A549 (cell line): Measurements from ENCODE around the gene PCDH1. TPM values are rescaled to one million over a fixed set of nuclear protein-coding genes. Genes with fewer than 3 reads are reported as not detected.

Experiments
- ATAC-seq, 2 experiments: fragments of 200-7000 bp in 1 of 2; fragments of >200 bp in 1 of 2; cut with Nextera tagmentation in 1 of 2; cut with Tn5 transposase in 1 of 2; 3 replicates each; pipeline versions ENCODE4 v1.8.0 to v1.9.1; 2018 to 2020; ENCODE audit warnings: mild to moderate bottlenecking in 1 of 2, moderate library complexity in 1 of 2
- CTCF ChIA-PET: fragments of 300-600 bp; sonication (Branson Sonifier 250); formaldehyde crosslinking; extraction: SDS; loops from one replicate; lab custom pipeline; 2021; ENCODE audit warnings: antibody characterized with exemption, inconsistent platforms; lab: Yijun Ruan, JAX
- POLR2A ChIA-PET: fragments of 350-600 bp; formaldehyde crosslinking; extraction: SDS; loops from one replicate; lab custom pipeline; 2021; ENCODE audit warnings: antibody characterized with exemption, inconsistent platforms; lab: Yijun Ruan, JAX
- DNase-seq, 2 experiments: peaks; one replicate each; pipeline versions ENCODE4 v3.0.0 to v3.0.0-alpha.2; 2011 to 2016; ENCODE audit warnings: low read depth in 1 of 2, low spot score in 1 of 2
- FAIRE-seq: peaks from 2 replicates; lab custom pipeline; 2011; peaks lifted over from hg19 to GRCh38; lab: Jason Lieb, UNC
- H3K27ac ChIP-seq, 2 experiments: fragments of >200 bp; sonication (Bioruptor Twin); formaldehyde crosslinking; 3 replicates each; pipeline ENCODE4 v1.5.1; 2016 to 2017
- H3K4me1 ChIP-seq: fragments of >200 bp; sonication (Bioruptor Twin); formaldehyde crosslinking; 3 replicates; pipeline ENCODE4 v1.6.1; 2016
- H3K4me2 ChIP-seq: fragments of >200 bp; sonication (Bioruptor Twin); formaldehyde crosslinking; 3 replicates; pipeline ENCODE4 v1.6.1; 2016
- H3K4me3 ChIP-seq: fragments of >200 bp; sonication (Bioruptor Twin); formaldehyde crosslinking; 3 replicates; pipeline ENCODE4 v1.5.1; 2016
- H3K9me3 ChIP-seq: fragments of >200 bp; sonication (Bioruptor Twin); formaldehyde crosslinking; 3 replicates; pipeline ENCODE4 v1.6.1; 2016
- ATOH8 ChIP-seq: fragments of 250-450 bp; sonication (Bioruptor Pico); IDR thresholded peaks from 2 replicates; pipeline ENCODE4 v1.5.0; 2020; ENCODE audit warnings: low read depth, mild to moderate bottlenecking, moderate library complexity
- BHLHE40 ChIP-seq: IDR thresholded peaks from 2 replicates; pipeline ENCODE4 v1.6.1; 2012; ENCODE audit warnings: low read depth, low read length, inconsistent platforms
- CBX8 ChIP-seq: fragments of 200-600 bp; sonication (generic); IDR thresholded peaks from 2 replicates; pipeline ENCODE4 v1.6.1; 2016
- CEBPB ChIP-seq, 2 experiments: fragments of >200 bp in 1 of 2; sonication (Bioruptor Twin) in 1 of 2; formaldehyde crosslinking in 1 of 2; IDR thresholded peaks; 2 replicates each; pipeline ENCODE4 v1.6.1; 2012 to 2016
- CHD2 ChIP-seq: fragments of 150-350 bp; IDR thresholded peaks from 2 replicates; pipeline ENCODE4 v1.6.1; 2014; ENCODE audit warnings: low read length; ENCODE audit not compliant: partially characterized antibody
- CTCF ChIP-seq: fragments of >200 bp; sonication (Bioruptor Twin); formaldehyde crosslinking; IDR thresholded peaks from 3 replicates; pipeline ENCODE4 v1.5.1; 2016
- EHF ChIP-seq: fragments of 250-450 bp; sonication (Bioruptor Pico); IDR thresholded peaks from 2 replicates; pipeline ENCODE4 v1.5.0; 2020; ENCODE audit warnings: mild to moderate bottlenecking
- ELK1 ChIP-seq: fragments of 150-350 bp; IDR thresholded peaks from 2 replicates; pipeline ENCODE4 v1.6.1; 2014; ENCODE audit warnings: low read depth, mild to moderate bottlenecking, low read length
- HOXA7 ChIP-seq: fragments of 250-450 bp; sonication (Bioruptor Pico); IDR thresholded peaks from 2 replicates; pipeline ENCODE4 v1.5.0; 2020; ENCODE audit warnings: mild to moderate bottlenecking, moderate library complexity
- HOXB5 ChIP-seq: fragments of 250-450 bp; sonication (Bioruptor Pico); IDR thresholded peaks from 2 replicates; pipeline ENCODE4 v1.5.0; 2020; ENCODE audit warnings: mild to moderate bottlenecking, moderate library complexity
- MAFK ChIP-seq: fragments of 450-650 bp; IDR thresholded peaks from 2 replicates; pipeline ENCODE4 v1.6.1; 2014; ENCODE audit not compliant: partially characterized antibody
- MAX ChIP-seq: IDR thresholded peaks from 2 replicates; pipeline ENCODE4 v1.6.1; 2012
- MYC ChIP-seq: IDR thresholded peaks from 2 replicates; pipeline ENCODE4 v1.6.1; 2012; ENCODE audit warnings: mild to moderate bottlenecking, inconsistent platforms, low read length, improper control_type of control experiment, borderline replicate concordance
- NR3C1 ChIP-seq: fragments of >200 bp; sonication (Bioruptor Twin); formaldehyde crosslinking; IDR thresholded peaks from 3 replicates; pipeline ENCODE4 v1.6.1; 2017
- RAD21 ChIP-seq, 2 experiments: fragments of >200 bp in 1 of 2; sonication (Bioruptor Twin) in 1 of 2; formaldehyde crosslinking in 1 of 2; IDR thresholded peaks in 1 of 2; conservative IDR thresholded peaks in 1 of 2; 2 replicates in 1 of 2; 3 replicates in 1 of 2; pipeline ENCODE4 v1.6.1; 2012 to 2018; ENCODE audit warnings: inconsistent platforms in 1 of 2
- RARB ChIP-seq: fragments of 250-450 bp; sonication (Bioruptor Pico); IDR thresholded peaks from 2 replicates; pipeline ENCODE4 v1.8.0; 2021; ENCODE audit warnings: mild to moderate bottlenecking, moderate library complexity
- RFX5 ChIP-seq: fragments of 450-650 bp; IDR thresholded peaks from 2 replicates; pipeline ENCODE4 v1.7.1; 2014; ENCODE audit warnings: antibody characterized with exemption, mild to moderate bottlenecking, moderate library complexity
- SMC3 ChIP-seq: fragments of >200 bp; sonication (Bioruptor Twin); formaldehyde crosslinking; IDR thresholded peaks from 3 replicates; pipeline ENCODE4 v1.6.1; 2018; ENCODE audit warnings: inconsistent platforms
- TP53 ChIP-seq: fragments of 250-450 bp; sonication (Bioruptor Pico); IDR thresholded peaks from 2 replicates; pipeline ENCODE4 v1.5.0; 2021; ENCODE audit warnings: mild to moderate bottlenecking, moderate library complexity
- USF2 ChIP-seq: fragments of 450-650 bp; IDR thresholded peaks from 2 replicates; pipeline ENCODE4 v1.6.1; 2014; ENCODE audit warnings: antibody characterized with exemption
- ZC3H11A ChIP-seq: fragments of 450-650 bp; IDR thresholded peaks from 2 replicates; pipeline ENCODE4 v1.6.1; 2014; ENCODE audit warnings: antibody characterized with exemption, mild to moderate bottlenecking
- WGBS: methylation state at CpG from one replicate; pipeline ENCODE4 v1.1.6; 2017; ENCODE audit errors: missing lambda C conversion rate; 5-methylcytosine and 5-hydroxymethylcytosine counted together
- polyA plus RNA-seq, 4 experiments: library from polyadenylated mRNA; depleted of rRNA in 3 of 4; stranded (reverse); fragments of >200 nt; fragmentation: RNase III in 1 of 4; extraction: RNeasy Plus Mini Kit Qiagen cat#74134 plus additional on column Dnase treatment in 1 of 4; gene quantifications; 2 replicates in 3 of 4; 3 replicates in 1 of 4; pipeline ENCODE4 v1.2.3, GENCODE V29; 2011 to 2017

Gene PCDH1
- polyA plus RNA-seq, 2 of the 4 experiments (the other 2 are of a cell fraction) = 0.41 to 2.9 TPM

GRCh38 chr5:141914797-141915196, 36.6 kb upstream of the PCDH1 start:
- FAIRE-seq = no peak
- Histone ChIP-seq H3K4me2 (no peak overlapping the region), H3K4me3 (no peak overlapping the region), H3K4me1 (no peaks in the 10 kb centered on the region), H3K27ac (no peak overlapping the region), H3K9me3 (no peaks in the 10 kb centered on the region)
- TF ChIP-seq BHLHE40 (no peak), ZC3H11A (no peak), CTCF (no peak), CHD2 (no peak), HOXB5 (CRISPR knock-in tag) (no peak), CBX8 (no peak), MYC (no peak), ELK1 (no peak), TP53 (CRISPR knock-in tag) (no peak), CEBPB (IDR thresholded peaks at IDR 0.05) (no peak), USF2 (no peak), RFX5 (no peak), MAX (no peak), ATOH8 (CRISPR knock-in tag) (no peak), HOXA7 (no peak), NR3C1 (no peak), RARB (CRISPR knock-in tag) (no peak), MAFK (no peak), SMC3 (no peak)
- ATAC-seq = no peak
- 72% methylated on average over 3 of the region's 3 CpGs for whole genome bisulfite sequencing
- no peak for DNase-seq
- ChIA-PET POLR2A (interaction anchor here (4.0 kb wide), 1 partner anchor 9 kb away, joined by 18 read pairs; the partner anchor contains the start of gene DELE1), CTCF (interaction anchor here (0.9 to 3.5 kb wide), 8 partner anchors 9 to 798 kb away, joined by 3 to 13 read pairs (median 5); no protein-coding TSS in a partner anchor)

GRCh38 chr5:141914199-141914743, 36.1 kb upstream of the PCDH1 start:
- FAIRE-seq (no peak), DNase-seq (no peak), ATAC-seq (peak in 1 of 2 experiments; percentile 58; a peak in 3 of 6 replicates)
- Histone ChIP-seq H3K4me3 (no peak overlapping the region), H3K27ac (no peak overlapping the region), H3K4me2 (no peak overlapping the region), H3K4me1 (no peaks in the 10 kb centered on the region), H3K9me3 (no peaks in the 10 kb centered on the region)
- peak in 1 of 2 experiments; percentile 28; a peak in 2 of 5 replicates for TF ChIP-seq RAD21 (conservative IDR thresholded peaks at IDR 0.05 in 1 of 2, IDR thresholded peaks at IDR 0.05 in 1 of 2)
- TF ChIP-seq EHF (CRISPR knock-in tag) = no peak
- WGBS = 63% methylated on average over 31 of the region's 40 CpGs
- POLR2A ChIA-PET = interaction anchor here (4.0 kb wide), 1 partner anchor 9 kb away, joined by 18 read pairs; the partner anchor contains the start of gene DELE1
- CTCF ChIA-PET = interaction anchor here (0.9 to 3.5 kb wide), 7 partner anchors 8 to 799 kb away, joined by 3 to 13 read pairs (median 5); no protein-coding TSS in a partner anchor
